GM08714 (cell line): ENCODE measurements around the gene HOXB4.

Experiments used
- H3K4me3 ChIP-seq: fragments of 200-500 bp; sonication (Bioruptor generic); 2 replicates; pipeline ENCODE4 v1.5.1; 2014; ENCODE audit warnings: mild to moderate bottlenecking, low read length, inconsistent platforms
- ZNF274 ChIP-seq: IDR thresholded peaks from 2 replicates; pipeline ENCODE4 v1.6.1; 2012; ENCODE audit warnings: mild to moderate bottlenecking, low read depth, low read length

Gene HOXB4

GRCh38 chr17:48592577-48592976 is 14.4 kb upstream of the HOXB4 start:
- no peak for TF ChIP-seq ZNF274

GRCh38 chr17:48592057-48592514 is 13.9 kb upstream of the HOXB4 start:
- no peak for TF ChIP-seq ZNF274
- H3K4me3 ChIP-seq: no peak overlapping the region

More at GRCh38 chr17:48592577-48592976, 14.4 kb upstream of the HOXB4 start:
- peak overlapping the region; percentile 52; the same call in 1 of the 2 replicates for H3K4me3 ChIP-seq

- H3K4me3 ChIP-seq: no peak overlapping the region
- TF ChIP-seq ZNF274: no peak
These were observed 13.3 kb upstream of the HOXB4 start for GRCh38 chr17:48591255-48592056.

GRCh38 chr17:48590607-48591161 is 12.5 kb upstream of the HOXB4 start:
- TF ChIP-seq ZNF274: no peak
- H3K4me3 ChIP-seq: no peak overlapping the region

GRCh38 chr17:48589831-48590606 is 11.9 kb upstream of the HOXB4 start, which contains the start of gene HOXB3:
Gene HOXB3 (minus strand): TSS chr17:48590241. CDS start chr17:48552474, 37,767 bp downstream.
- TF ChIP-seq ZNF274: no peak

GRCh38 chr17:48589060-48589830 is 11.1 kb upstream of the HOXB4 start:
- TF ChIP-seq ZNF274: no peak
- H3K4me3 ChIP-seq: peak overlapping the region; percentile 8

More at GRCh38 chr17:48589831-48590606, 11.9 kb upstream of the HOXB4 start, which contains the start of gene HOXB3:
- peak within 1 kb of the TSS; percentile 8 for H3K4me3 ChIP-seq

GRCh38 chr17:48588528-48588927 is 10.4 kb upstream of the HOXB4 start:
- no peak for TF ChIP-seq ZNF274
- no peak overlapping the region for H3K4me3 ChIP-seq

GRCh38 chr17:48588074-48588415 is 9.9 kb upstream of the HOXB4 start:
- TF ChIP-seq ZNF274: no peak
- H3K4me3 ChIP-seq: no peak overlapping the region

- no peak overlapping the region for H3K4me3 ChIP-seq
- no peak for TF ChIP-seq ZNF274
These were observed 9.3 kb upstream of the HOXB4 start for GRCh38 chr17:48587276-48588073.

GRCh38 chr17:48586355-48587258 is 8.5 kb upstream of the HOXB4 start:
- H3K4me3 ChIP-seq: peak overlapping the region; percentile 67
- no peak for TF ChIP-seq ZNF274

- no peak overlapping the region for H3K4me3 ChIP-seq
- TF ChIP-seq ZNF274: no peak
These were observed 6.1 kb upstream of the HOXB4 start for GRCh38 chr17:48584223-48584741.

GRCh38 chr17:48583708-48584222 is 5.6 kb upstream of the HOXB4 start:
- H3K4me3 ChIP-seq: no peak overlapping the region
- TF ChIP-seq ZNF274: no peak

GRCh38 chr17:48582750-48583069 is 4.6 kb upstream of the HOXB4 start:
- peak overlapping the region; percentile 44; the same call in 1 of the 2 replicates for H3K4me3 ChIP-seq
- no peak for TF ChIP-seq ZNF274
